Stomach (tissue), 9 donors: ENCODE measurements around the gene GPC5. TPM values are rescaled to one million over a fixed set of nuclear protein-coding genes. Genes with fewer than 3 reads are reported as not detected.

Source experiments
- DNase-seq, 2 donors: peaks; one replicate each; pipeline versions ENCODE4 v3.0.0 to v3.0.0-alpha.2; 2013 to 2019
- H3K27ac ChIP-seq, 5 donors: fragments of 200-600 bp in 4 of 5; sonication (generic) in 4 of 5; one replicate each; pipeline ENCODE4 v1.5.1; 2013 to 2019; ENCODE audit warnings: mild to moderate bottlenecking in 1 of 5, moderate library complexity in 1 of 5
- H3K27me3 ChIP-seq, 3 donors: fragments of 200-600 bp; sonication (generic); one replicate each; pipeline ENCODE4 v1.5.1; 2017 to 2019; ENCODE audit warnings: mixed run types in 1 of 3
- H3K36me3 ChIP-seq, 4 donors: fragments of 200-600 bp; sonication (generic); 1 replicate in 3 of 4; 2 replicates in 1 of 4; pipeline ENCODE4 v1.5.1; 2016 to 2019
- H3K4me1 ChIP-seq, 4 donors: fragments of 200-600 bp; sonication (generic); one replicate each; pipeline ENCODE4 v1.5.1; 2016 to 2019
- H3K4me3 ChIP-seq, 4 donors: fragments of 200-600 bp; sonication (generic) in 3 of 4; one replicate each; pipeline ENCODE4 v1.5.1; 2016 to 2019; ENCODE audit warnings: mild to moderate bottlenecking in 1 of 4
- H3K9me3 ChIP-seq, 4 donors: fragments of 200-600 bp; sonication (generic); one replicate each; pipeline ENCODE4 v1.5.1; 2016 to 2019
- EP300 ChIP-seq: sonication (generic); formaldehyde crosslinking; IDR thresholded peaks from one replicate; pipeline ENCODE4 v1.6.1; 2017; ENCODE audit warnings: antibody characterized with exemption
- POLR2A ChIP-seq, 4 donors: fragments of 450-650 bp; IDR thresholded peaks; one replicate each; pipeline ENCODE4 v1.6.1; 2016; ENCODE audit warnings: antibody characterized with exemption in 4 of 4, control low read depth in 2 of 4, mild to moderate bottlenecking in 1 of 4, moderate library complexity in 1 of 4
- POLR2AphosphoS5 ChIP-seq, 3 donors: sonication (generic); formaldehyde crosslinking; IDR thresholded peaks; one replicate each; pipeline ENCODE4 v1.6.1; 2016; ENCODE audit warnings: antibody characterized with exemption in 3 of 3
- WGBS, 5 donors: extraction: QIAGEN DNeasy Blood & Tissue Kit in 3 of 5; methylation state at CpG; one replicate each; pipeline versions ENCODE4 v1.1.5 to v1.1.7; 2013 to 2018; 5-methylcytosine and 5-hydroxymethylcytosine counted together
- intact Hi-C: fragments of 100-400 bp; cut with DNase I; formaldehyde crosslinking; loops from one replicate; pipeline ENCODE4 v1.15.1; 2023; ENCODE audit warnings: low total_unique reads
- polyA plus RNA-seq, 3 donors: library from polyadenylated mRNA; stranded (reverse); fragments of 200-250 nt; gene quantifications; one replicate each; pipeline ENCODE4 v1.2.3, GENCODE V29; 2013
- total RNA-seq, 5 donors: library from RNA; depleted of rRNA; stranded (reverse); fragments of >200 nt; gene quantifications; one replicate each; pipeline versions ENCODE4 v1.1.0 to v1.2.3, GENCODE V29; 2014 to 2016
- TF ChIP-seq, protein P1 (sequence below), 7 experiments: fragments of 450-650 bp in 4 of 7; fragments of 200-600 bp in 3 of 7; sonication (generic) in 3 of 7; IDR thresholded peaks; one replicate each; pipeline ENCODE4 v1.5.1; 2016 to 2019; ENCODE audit warnings: antibody characterized with exemption in 7 of 7, control low read depth in 2 of 7, mild to moderate bottlenecking in 1 of 7
- donor health status: healthy with polysubstance abuse.
- donor health status: Bipolar disorder and iron deficiency.
- donor health status: healthy.

GPC5 gene
- total and polyA plus RNA-seq, 8 donors, result 0.87 to 2.8 TPM; not detected in 6

DNA sequence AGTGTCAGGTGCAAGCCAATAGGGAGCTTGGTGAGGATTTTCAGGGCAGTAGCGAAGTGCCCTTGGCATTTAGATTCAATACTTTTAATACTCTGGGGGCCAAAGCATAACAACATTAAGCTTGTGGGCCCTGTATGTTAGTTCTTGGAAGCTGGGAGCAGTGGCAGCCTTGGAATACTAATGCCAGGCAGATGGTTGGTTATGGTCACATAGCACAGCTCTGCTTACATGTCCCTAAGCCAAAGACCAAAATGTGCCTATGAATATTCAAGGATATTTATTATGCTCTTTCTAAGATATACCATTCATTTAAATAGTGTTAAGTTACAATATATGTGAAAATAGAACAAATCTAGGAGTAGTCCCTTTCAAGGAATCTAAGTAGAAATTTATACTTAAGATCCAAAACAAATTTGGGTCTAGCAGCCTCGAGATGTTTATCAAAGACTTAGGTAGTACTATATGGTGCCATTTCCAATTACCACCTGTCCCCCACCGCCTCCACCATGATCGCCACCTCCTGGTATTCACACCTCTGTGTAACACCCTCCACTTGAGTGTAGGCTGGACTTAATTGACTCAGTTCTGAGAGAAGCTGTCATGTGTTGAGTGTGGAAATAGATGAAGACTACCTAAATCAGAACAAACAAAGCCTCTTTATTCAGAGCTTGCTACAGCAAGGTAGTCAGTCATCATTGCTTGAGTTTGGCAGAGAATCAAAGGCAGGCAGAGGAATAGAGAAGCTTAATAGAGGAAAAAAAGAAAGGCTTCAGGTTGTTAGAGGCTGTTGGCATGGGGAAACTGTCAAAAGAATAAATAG, 261.0 kb downstream of the GPC5 start:
- no peaks in the 10 kb centered on the region for H3K36me3 ChIP-seq
- intact Hi-C loops, result no loop called here
- TF ChIP-seq, protein P1, sequence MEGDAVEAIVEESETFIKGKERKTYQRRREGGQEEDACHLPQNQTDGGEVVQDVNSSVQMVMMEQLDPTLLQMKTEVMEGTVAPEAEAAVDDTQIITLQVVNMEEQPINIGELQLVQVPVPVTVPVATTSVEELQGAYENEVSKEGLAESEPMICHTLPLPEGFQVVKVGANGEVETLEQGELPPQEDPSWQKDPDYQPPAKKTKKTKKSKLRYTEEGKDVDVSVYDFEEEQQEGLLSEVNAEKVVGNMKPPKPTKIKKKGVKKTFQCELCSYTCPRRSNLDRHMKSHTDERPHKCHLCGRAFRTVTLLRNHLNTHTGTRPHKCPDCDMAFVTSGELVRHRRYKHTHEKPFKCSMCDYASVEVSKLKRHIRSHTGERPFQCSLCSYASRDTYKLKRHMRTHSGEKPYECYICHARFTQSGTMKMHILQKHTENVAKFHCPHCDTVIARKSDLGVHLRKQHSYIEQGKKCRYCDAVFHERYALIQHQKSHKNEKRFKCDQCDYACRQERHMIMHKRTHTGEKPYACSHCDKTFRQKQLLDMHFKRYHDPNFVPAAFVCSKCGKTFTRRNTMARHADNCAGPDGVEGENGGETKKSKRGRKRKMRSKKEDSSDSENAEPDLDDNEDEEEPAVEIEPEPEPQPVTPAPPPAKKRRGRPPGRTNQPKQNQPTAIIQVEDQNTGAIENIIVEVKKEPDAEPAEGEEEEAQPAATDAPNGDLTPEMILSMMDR (IDR thresholded peaks at IDR 0.05), result no peak
- TF ChIP-seq POLR2A (IDR thresholded peaks at IDR 0.05), result no peak
- no peaks in the 10 kb centered on the region for H3K27me3 ChIP-seq
- WGBS, 5 donors, result 70 to 78% (median 72%) methylated on average over 4 of the region's 4 CpGs
- DNase-seq, result no peak
- no peak overlapping the region for H3K27ac ChIP-seq
- no peaks in the 10 kb centered on the region for H3K9me3 ChIP-seq
- H3K4me1 ChIP-seq, result no peaks in the 10 kb centered on the region
- H3K4me3 ChIP-seq, result no peak overlapping the region

DNA sequence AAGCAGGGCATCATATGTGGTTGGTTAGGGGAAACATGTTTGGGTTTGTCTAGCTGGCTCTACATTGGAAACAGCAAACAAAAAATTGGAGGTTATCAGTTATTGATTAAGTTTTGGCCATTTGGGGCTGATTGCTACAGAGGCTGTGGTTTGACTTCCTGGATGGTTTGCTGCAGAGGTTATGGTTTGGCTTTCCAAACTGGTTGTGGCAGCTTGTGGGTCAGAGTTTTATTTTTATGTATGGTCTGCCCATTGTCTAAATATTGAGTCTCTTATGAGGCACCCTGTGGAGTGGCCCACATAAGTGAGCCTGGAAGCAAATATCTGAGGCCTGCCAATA, 261.6 kb downstream of the GPC5 start:
- no peak for DNase-seq
- no peak overlapping the region for H3K27ac ChIP-seq
- no peaks in the 10 kb centered on the region for H3K9me3 ChIP-seq
- H3K4me3 ChIP-seq, result no peak overlapping the region
- intact Hi-C loops, result no loop called here
- no peaks in the 10 kb centered on the region for H3K27me3 ChIP-seq
- no peak for TF ChIP-seq POLR2AphosphoS5 (IDR thresholded peaks at IDR 0.05)
- TF ChIP-seq EP300, result no peak
- TF ChIP-seq POLR2A (IDR thresholded peaks at IDR 0.05), result no peak
- TF ChIP-seq, protein P1 (IDR thresholded peaks at IDR 0.05), result no peak
- H3K36me3 ChIP-seq, result no peaks in the 10 kb centered on the region
- no peaks in the 10 kb centered on the region for H3K4me1 ChIP-seq

DNA sequence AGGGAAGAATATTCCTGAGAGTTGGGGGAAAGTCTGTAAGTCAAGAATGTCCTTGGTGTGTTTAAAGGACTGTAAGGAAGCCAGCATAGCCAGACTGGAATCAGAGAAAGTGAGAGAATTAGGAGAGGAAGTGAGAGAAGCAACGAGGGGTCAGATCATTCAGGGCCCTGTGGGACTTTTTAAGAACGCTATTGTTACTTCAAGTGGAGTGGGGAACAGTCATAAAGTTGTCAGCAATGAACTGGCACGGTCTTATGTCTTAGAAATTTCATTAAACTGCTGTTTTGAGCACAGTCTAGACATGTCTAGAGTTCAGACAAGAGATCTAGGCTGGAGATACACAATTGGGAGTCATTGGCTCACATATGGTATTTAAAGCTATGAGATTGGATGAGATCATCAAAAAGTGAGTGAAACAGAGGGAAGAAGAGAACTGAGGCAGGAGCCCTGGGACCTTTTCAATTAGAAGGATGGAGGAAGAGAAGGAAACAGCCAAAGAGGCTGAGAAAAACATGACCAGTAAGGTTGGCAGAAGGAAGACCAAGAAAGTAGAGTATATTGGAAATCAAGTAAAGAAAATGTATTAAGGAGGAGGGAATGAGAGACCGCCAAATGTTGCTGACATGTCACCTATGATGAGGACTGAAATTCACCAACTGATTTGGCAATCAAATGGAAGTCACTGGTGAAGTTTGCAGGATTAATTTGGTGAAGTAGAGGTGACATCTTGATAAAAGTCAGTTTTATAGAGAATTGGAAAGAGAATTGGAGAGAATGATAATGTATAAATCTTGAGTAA, 263.5 kb downstream of the GPC5 start:
- intact Hi-C loops, result no loop called here
- WGBS, 5 donors, result 53 to 73% (median 68%) methylated on average over 4 of the region's 4 CpGs
- Histone ChIP-seq H3K36me3 (no peaks in the 10 kb centered on the region), H3K4me1 (no peaks in the 10 kb centered on the region), H3K27ac (no peak overlapping the region), H3K9me3 (no peaks in the 10 kb centered on the region), H3K4me3 (no peak overlapping the region), H3K27me3 (no peaks in the 10 kb centered on the region)
- TF ChIP-seq, protein P1 (IDR thresholded peaks at IDR 0.05), result no peak
- TF ChIP-seq POLR2AphosphoS5 (IDR thresholded peaks at IDR 0.05) (no peak), POLR2A (IDR thresholded peaks at IDR 0.05) (no peak), EP300 (no peak)
- DNase-seq, result no peak

DNA sequence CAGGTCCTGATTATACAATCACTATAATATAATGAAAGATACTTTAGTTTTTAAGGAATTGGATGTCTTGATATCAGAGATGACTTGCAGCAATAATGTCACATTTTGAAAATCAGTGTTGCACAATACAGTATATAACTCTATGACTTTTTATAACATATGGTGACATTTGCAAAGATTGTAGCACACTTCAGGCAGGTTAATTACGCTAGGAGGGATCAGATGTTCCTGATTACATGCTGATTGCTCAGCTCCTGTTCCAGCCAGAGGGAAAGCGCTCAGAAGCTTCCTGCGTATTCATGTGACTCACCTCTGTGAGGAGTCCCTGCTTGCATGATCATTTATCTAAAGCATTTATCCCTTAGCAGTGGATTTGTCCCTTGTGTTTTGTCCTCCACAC, 265.6 kb downstream of the GPC5 start:
- WGBS, 5 donors, result 80 to 88% (median 83%) methylated on average over 3 of the region's 3 CpGs
- Histone ChIP-seq H3K9me3 (no peaks in the 10 kb centered on the region), H3K27ac (no peak overlapping the region), H3K36me3 (no peaks in the 10 kb centered on the region), H3K4me3 (no peak overlapping the region), H3K4me1 (no peaks in the 10 kb centered on the region), H3K27me3 (no peaks in the 10 kb centered on the region)
- intact Hi-C loops, result no loop called here
- DNase-seq, result no peak
- TF ChIP-seq, protein P1 (IDR thresholded peaks at IDR 0.05), result no peak
- TF ChIP-seq EP300 (no peak), POLR2A (IDR thresholded peaks at IDR 0.05) (no peak), POLR2AphosphoS5 (IDR thresholded peaks at IDR 0.05) (no peak)
